Pons (tissue), 1 donor: Measurements from ENCODE around the gene ARHGEF12.

ENCODE experiments used
- DNase-seq: peaks from one replicate; pipeline ENCODE4 v3.0.0-alpha.2; 2016; ENCODE audit warnings: low spot score

The ARHGEF12 gene, protein sequence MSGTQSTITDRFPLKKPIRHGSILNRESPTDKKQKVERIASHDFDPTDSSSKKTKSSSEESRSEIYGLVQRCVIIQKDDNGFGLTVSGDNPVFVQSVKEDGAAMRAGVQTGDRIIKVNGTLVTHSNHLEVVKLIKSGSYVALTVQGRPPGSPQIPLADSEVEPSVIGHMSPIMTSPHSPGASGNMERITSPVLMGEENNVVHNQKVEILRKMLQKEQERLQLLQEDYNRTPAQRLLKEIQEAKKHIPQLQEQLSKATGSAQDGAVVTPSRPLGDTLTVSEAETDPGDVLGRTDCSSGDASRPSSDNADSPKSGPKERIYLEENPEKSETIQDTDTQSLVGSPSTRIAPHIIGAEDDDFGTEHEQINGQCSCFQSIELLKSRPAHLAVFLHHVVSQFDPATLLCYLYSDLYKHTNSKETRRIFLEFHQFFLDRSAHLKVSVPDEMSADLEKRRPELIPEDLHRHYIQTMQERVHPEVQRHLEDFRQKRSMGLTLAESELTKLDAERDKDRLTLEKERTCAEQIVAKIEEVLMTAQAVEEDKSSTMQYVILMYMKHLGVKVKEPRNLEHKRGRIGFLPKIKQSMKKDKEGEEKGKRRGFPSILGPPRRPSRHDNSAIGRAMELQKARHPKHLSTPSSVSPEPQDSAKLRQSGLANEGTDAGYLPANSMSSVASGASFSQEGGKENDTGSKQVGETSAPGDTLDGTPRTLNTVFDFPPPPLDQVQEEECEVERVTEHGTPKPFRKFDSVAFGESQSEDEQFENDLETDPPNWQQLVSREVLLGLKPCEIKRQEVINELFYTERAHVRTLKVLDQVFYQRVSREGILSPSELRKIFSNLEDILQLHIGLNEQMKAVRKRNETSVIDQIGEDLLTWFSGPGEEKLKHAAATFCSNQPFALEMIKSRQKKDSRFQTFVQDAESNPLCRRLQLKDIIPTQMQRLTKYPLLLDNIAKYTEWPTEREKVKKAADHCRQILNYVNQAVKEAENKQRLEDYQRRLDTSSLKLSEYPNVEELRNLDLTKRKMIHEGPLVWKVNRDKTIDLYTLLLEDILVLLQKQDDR (N-terminal part only)

DNA sequence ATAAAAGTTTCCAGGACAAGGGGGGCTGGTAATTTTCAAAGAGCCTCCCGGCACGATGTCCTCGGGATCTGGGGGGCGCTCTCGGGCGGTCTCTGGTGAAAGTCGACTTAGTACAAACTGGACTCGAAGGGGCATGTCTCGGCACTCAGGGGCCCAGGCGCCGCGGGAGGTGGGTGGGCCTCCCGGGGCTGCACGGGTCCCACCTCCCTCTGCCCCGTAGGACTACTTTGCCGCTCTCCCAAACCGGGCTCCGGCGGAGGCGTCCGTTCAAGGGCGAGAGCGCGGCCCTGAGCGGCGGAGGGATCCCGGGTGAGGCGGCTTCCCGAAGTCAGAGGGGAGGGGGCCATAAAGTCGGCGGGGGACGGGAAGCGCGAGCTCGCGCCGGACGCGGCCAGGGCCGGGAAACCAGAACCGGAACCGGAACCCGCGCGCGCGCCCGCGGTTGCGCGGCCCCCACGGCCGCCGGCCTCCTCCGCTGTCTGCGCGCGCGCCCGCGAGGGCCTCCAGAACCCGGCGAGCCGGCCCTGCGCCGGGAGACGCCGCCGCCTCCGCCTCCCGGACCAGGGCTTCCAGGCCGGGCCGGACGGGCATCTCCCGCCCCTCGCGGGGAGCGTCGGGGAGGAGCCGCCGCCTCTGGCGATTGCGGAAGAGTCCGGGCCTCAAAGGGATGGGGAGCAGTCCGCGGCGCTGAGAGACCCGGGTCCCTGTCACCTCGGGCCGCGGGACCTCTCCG is at the start of gene ARHGEF12:
Gene ARHGEF12, plus strand, starts transcription at position 506 of the 733 bp plus-strand sequence. CDS start 831 bp downstream, outside the sequence.
- DNase-seq, result peak; percentile 89

DNA sequence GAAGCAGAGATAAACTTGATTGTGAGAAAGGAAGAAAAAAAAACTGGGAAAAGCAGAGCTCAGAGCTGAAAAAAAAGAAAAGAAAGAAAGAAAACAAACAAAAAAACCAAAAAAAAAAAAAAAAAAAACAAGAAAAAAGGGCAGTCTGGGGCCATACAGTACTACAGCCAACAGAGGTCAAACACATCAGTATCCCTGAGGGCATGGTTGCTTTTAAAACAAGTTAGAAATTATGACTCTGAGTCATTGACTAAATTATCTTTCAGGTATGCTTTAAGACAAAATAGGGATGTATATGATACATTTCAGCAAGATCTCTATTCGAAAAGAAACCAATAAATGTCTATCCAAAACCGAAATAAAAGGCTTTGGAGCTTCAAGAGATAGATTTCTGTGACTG is 48.2 kb upstream of the ARHGEF12 start:
- no peak for DNase-seq

DNA sequence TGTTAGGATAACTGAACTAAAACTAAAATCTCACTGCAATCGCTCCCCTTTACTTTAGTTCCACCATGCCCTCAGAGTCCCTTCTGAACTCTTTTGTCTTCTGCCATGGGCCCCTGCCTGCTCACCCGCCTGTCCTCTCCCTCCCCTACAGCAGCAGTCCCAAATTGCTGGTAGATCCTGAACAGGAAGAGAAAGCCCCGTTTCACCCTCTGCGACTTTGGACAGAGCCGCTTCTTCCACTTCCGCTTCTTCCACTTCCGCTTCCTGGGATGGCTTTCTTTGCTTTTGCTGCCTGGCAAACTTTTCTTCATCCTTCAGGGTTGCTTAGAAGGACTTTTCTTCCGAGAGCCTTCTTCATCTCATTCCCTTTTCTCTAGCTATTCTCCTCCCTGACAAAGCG is 46.8 kb upstream of the ARHGEF12 start:
- DNase-seq, result no peak

DNA sequence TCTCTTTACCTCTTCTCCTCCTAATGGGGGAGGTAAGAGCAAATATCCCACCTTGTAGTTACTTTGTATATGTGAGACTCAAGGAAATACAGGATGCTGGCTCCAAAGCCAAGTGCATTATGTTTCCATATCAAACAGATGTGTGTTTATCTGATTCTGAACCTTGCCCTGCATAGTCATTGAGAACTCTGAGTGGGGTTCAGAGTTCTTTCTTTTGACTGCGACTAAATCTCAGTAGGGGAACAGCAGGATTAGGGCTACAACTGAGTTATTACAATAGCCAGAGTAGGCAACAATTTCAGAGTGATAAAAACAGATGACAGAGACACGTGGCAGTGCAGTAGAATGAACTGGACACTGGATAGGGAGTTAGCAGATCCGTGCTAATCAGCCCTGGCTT is 45.3 kb upstream of the ARHGEF12 start:
- DNase-seq, result no peak

DNA sequence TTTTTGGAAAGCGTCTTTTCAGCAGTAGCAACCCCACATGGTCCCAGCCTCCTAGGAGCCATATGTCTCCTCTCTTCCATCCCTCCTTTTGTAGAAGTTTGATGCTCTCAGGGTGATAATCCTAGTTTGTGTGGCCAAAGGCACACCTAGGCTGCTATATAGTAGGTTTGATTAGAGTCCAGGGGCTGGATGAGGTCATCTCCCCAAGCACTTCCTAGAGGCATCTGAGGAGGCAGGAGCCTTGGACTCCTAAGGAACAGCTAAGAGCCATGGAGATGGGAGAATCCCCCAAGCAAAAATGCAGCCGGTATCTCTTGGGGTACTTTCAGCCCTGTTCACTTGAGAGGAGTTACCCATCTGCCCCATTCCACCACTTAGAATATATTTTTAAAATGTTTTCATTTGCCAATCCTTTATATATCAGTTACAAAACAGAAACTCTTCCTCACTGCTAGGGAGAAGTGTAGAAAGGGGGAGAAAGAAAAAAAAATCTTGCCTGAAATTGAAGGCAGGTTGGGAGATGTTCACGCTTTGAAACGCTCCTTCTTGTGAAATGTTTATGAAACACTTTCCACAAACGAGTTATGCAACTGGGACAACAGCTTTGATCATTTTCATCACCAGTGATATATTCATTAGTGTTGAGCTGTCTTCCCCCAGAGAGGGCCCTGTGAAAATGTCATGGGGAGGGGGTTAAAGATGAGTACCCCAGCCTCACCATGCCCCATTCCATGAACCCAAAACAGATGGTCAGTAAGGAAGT is 43.0 kb upstream of the ARHGEF12 start:
- no peak for DNase-seq

DNA sequence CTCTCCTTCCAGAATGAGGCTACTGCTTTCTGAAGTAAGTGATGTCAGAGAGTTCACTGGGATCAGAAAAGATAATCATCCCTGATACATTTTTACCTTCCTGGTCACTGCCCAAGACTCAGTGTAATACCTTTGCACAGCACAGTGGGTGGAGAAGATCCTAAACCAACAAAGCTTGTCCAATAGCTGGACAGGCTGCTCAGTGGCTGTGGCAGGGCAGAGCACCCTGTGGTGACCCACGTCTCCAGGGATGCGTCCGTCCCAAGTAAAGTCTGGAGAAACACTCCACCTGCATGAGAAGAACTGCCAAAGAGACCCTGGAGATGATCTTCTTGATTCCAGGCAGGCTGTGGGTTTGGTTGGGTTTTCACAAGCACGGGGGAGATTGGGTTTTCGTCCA is 42.1 kb upstream of the ARHGEF12 start:
- DNase-seq, result no peak

DNA sequence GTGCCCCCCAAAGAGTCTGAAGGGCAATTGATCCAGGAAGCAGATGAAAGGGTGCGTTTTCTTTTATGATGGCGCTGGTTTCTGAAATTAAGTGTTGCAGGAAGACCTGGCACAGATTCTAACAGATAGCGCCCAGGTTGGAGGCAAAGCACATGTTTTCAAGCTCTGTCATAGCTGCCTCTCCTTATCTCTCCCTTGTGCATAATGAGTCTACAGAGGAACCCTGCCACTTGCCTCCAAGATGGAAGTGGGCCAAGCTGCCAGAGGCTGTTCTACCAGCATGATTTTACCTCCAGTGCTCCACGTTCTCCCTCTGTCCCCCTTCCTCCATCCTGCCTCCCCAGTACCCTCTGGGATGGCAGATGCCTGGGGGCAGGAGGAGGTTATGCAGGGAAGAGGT is 41.1 kb upstream of the ARHGEF12 start:
- no peak for DNase-seq

DNA sequence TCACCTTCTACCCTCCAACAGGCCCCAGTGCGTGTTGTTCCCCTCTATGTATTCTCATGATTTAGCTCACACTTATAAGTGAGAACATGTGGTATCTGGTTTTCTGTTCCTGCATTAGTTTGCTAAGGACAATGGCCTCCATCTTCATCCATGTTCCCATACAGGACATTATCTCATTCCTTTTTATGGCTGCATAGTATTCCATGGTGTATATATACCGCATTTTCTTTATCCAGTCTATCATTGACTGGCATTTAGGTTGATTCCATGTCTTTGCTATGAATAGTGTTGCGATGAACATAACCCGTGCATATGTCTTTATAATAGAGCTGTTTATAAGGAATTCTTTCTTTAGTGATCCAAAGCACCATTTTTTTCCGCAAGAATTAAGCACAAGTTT is 39.7 kb upstream of the ARHGEF12 start:
- no peak for DNase-seq

DNA sequence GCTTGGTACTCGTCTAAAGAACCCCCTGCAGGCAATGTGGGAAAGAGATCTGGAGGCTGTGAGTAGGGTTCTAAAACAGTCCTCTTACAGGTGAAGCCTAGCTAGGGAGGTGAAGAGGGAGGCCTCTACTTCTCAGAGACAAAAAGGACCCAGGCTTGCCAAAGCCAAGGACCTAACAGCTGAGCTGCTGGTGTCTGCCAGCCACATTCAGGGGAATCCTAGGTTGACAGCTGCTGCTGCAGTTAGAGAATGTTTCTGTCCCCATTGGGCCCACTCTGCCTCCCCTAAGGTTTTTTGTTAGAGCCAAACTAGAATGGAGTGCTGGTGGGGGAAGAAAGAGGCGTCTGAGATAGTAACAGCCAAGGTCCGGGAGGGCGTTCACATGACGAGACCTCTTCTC is 37.8 kb upstream of the ARHGEF12 start:
- DNase-seq, result no peak

DNA sequence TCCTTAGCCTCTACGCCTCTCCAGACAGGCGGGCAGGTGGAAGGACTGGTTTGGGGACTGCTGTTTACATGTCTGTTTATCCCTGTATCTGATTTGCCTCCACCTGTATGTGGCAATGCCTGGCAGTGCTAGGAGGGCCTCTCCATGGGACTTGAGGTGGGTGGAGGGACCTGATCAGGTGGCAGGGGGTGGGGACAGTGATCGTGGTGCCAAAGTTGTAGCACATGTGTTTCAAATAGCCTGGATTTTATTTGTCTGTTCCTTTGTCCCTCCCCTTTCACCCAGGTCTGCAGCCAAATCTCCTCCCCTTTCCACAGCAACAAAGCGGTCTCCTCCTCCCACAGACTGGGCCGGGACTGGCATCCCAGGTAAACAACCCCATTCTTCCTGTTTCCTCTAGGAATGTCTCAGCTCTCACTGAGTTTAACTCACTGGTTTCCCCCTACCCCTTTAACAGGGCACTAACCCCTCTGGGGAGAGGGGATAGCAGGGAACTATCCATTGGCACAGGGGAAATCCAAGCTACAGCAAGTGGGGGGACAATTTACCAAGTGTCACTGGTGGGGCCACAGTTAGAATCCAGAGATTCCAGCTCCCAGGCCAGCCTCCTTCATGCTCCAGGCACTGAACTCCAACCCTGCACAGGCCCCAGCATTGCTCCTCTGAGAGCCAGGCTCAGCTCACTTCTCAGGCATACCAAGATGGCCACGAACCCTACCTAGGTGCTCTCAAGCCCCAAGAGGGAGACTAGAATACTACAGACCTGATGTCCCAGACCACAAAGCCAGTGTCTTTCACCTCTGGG is 34.0 kb upstream of the ARHGEF12 start:
- DNase-seq, result no peak

DNA sequence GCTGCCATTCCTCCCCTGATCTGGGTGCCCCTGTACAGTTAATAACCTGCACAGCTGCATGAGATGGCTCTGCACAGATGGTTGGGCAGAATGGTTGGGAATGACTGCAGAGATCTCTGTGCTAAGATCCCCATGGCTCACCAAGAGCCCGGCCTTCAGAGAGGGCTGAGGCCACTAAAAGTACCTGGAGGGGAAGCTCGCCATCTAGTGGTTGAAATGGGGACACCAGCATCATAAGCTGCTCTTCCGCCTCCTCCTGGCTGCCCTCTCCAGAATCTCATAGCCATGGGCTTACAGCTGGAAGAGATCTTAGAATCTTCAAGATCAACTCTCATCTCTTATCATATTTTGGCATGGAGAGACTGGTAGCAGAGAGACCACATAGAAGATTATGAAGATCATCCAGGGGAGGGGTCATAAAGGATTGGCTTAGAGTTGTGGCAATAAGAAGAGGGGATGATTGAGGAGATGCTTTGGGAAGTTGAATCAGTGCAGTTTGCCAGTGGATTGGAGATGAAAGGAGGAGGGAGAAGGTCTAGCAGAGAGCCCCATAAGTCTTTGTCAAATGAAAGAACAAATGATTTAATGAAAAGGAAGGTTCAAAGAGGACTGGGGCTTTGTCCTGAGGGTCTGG is 33.1 kb upstream of the ARHGEF12 start:
- peak; percentile 62 for DNase-seq

DNA sequence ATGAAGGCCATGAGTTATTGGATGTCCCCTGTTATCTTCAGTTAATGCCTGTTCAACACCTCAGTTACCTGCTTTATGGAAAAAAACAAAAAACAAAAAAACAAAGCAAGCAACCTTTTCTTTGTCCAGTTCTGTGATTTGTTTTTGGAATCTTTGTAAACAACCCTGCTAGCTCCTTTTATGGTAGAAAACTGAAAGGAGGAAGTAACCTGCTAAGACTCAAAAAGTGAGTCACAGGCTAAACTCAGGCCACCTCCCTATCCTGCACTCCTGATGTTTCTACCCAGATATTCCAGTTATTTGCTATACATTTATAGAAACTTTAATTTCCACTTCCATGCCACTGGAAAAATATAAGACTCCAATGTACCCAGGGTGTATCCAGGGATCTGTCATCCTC is 31.7 kb upstream of the ARHGEF12 start:
- no peak for DNase-seq

DNA sequence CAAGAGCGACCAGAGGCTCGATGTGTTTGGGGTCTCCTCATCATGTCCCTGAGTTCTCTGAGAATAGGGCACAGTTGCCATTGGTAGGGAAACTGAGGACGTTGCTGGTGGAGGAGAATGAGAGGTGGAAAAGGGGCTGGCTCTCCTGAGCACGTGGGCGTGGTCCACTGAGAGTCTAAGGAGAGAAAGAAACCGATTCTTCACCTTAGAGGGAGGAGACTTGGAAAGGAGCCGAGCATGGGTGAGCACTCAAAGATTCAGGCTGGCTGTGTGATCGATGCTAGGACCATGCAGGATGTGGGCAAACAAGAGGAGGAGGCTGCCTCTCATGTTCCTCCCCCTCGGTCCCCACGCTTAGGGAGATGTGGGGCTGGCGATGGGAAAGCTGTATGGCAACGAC is 30.9 kb upstream of the ARHGEF12 start:
- DNase-seq, result no peak

DNA sequence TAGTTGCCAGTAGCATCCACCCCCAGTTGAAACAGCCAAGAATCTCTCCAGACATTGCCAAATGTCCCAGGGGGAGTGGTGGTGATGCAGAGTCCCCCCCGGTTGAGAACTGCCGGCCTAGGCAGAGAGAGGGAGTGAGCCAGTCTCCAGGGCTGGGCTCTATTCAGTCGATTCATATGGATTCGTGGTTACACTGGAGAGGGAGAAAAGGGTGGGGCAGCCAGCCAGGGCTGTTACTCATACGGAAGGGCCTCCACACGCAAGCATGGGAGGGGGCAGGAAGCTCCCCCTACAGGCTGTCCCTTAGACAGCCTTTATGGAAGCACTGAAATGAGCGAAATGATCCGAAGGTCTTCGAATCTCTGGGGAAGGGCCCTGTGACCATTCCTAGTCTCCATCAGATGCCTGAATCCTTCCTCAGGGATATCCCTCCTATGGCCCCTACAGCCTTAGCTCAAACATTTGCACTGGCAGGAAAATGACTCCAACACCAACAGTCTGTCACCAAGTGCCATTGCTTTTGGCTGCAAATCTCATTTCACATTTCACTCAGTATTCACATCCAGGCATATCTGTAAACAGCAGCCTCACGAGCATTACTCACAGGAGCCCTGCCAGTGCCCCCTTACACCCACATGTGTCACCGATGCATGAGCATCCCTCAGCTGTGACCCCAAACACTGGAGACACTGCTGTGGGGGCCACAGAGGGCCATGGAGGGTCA is 29.5 kb upstream of the ARHGEF12 start:
- DNase-seq, result no peak

DNA sequence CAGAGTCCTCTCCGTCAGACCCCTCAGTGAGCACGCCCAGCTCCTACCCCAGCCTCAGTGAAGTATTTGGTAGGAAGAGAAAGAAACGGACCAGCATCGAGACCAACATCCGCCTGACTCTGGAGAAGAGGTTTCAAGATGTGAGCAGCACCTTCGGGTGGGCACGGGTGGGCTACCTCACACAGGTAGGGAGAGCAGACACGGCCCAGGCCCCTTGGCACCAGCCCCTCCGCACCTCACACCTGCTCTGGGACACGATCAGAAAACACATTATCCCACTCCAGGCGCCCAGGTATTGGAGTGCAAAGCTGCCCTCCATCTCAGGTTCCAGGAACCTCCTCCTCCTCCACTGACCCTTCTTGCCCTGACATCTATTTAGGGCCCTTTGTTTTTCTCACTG is 28.7 kb upstream of the ARHGEF12 start:
- no peak for DNase-seq

DNA sequence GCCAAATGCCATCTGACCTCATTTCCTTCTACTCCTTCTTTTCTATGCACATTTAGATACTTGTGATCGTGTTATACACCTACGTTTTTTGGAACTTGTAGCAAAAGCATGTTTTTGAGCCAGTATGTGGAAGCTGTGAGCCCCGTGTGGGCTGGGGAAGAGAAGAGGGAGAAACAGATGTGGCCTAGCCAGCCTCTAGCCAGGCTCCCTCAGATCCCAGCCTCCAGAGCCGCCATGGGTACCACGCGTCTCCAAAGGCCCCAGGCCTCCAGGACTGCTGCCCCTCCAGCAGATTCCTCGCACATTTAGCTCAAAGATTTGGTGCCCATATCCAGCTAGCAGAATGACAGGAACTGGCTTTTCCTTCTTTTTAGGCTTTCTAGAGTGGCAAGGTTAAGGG is 28.1 kb upstream of the ARHGEF12 start:
- DNase-seq, result no peak

DNA sequence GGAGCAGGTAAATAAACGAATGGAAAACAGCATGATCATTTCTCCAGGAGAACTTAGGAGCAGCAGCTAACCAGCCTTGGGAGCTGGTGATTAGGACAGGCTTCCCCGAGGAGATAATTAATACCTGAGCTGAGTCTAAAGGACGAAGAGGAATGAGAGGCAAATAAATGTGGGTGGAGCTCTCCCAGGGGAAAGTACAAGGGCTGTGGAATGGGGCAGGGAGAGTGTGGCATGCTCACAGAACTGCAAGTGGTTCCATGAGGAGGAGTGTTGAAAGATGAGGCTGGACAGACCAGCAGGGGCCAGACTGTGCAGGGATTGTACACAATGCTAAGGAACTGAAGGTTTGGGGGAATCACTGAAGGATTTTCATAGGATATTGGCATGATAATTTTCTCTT is 25.3 kb upstream of the ARHGEF12 start:
- no peak for DNase-seq

DNA sequence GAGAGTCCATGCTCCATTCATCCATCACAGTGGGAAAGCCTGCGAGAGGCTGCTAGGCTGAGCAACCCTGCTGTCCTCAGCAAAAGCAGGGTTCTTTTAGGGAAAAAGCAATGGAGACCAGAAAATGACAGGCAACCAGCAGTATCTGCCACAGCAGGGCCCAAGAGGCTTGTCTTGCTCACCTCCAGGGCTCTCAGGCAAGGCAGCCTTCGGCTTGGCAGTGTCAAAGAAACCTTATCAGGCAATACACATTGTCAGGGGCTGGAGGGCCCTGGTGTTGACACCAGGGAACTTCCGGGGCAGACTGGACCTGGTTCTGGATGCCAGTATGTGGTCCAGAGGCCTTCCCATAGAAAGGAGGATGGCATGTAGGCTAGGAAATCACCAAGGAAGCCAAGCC is 21.4 kb upstream of the ARHGEF12 start:
- no peak for DNase-seq
